Activated CD8-positive, alpha-beta memory T cell treated with anti-CD3 and anti-CD28 coated beads for 4 hours (primary cell): ENCODE data around the gene RNU1-4.
"Not testable (repeated sequence)": the region's sequence is repeated elsewhere in the genome, so short reads cannot be mapped to it uniquely, and the experiment has no call there.

Experiments used
- DNase-seq, 2 donors: peaks; one replicate each; pipeline ENCODE4 v3.0.0-alpha.2; 2020; ENCODE audit warnings: low read depth in 2 of 2

Gene RNU1-4

GRCh38 chr1:16740047-16740964, at the start of gene RNU1-4:
TSS of gene RNU1-4 (plus strand) at chr1:16740516.
- not testable (repeated sequence) for DNase-seq

- DNase-seq, result not testable (repeated sequence)
Measured at GRCh38 chr1:16690971-16691682, 49.2 kb upstream of the RNU1-4 start.

- DNase-seq, result not testable (repeated sequence)
Measured at GRCh38 chr1:16692283-16692682, 48.0 kb upstream of the RNU1-4 start.

- DNase-seq, result not testable (repeated sequence)
Measured at GRCh38 chr1:16692717-16693448, 47.4 kb upstream of the RNU1-4 start.

- DNase-seq, result not testable (repeated sequence)
Measured at GRCh38 chr1:16693449-16694307, 46.6 kb upstream of the RNU1-4 start.

- DNase-seq, result not testable (repeated sequence)
Measured at GRCh38 chr1:16694308-16694702, 46.0 kb upstream of the RNU1-4 start.

- not testable (repeated sequence) for DNase-seq
Measured at GRCh38 chr1:16696507-16697150, 43.7 kb upstream of the RNU1-4 start.

GRCh38 chr1:16697152-16697551, 43.2 kb upstream of the RNU1-4 start:
- DNase-seq, result not testable (repeated sequence)

- DNase-seq, result not testable (repeated sequence)
Measured at GRCh38 chr1:16699440-16699839, 40.9 kb upstream of the RNU1-4 start.

- DNase-seq, result not testable (repeated sequence)
Measured at GRCh38 chr1:16700138-16700895, 40.0 kb upstream of the RNU1-4 start.

- DNase-seq, result not testable (repeated sequence)
Measured at GRCh38 chr1:16701189-16701588, 39.1 kb upstream of the RNU1-4 start.

- not testable (repeated sequence) for DNase-seq
Measured at GRCh38 chr1:16702280-16702679, 38.0 kb upstream of the RNU1-4 start.

GRCh38 chr1:16703141-16703540, 37.2 kb upstream of the RNU1-4 start:
- not testable (repeated sequence) for DNase-seq

- not testable (repeated sequence) for DNase-seq
Measured at GRCh38 chr1:16703602-16704001, 36.7 kb upstream of the RNU1-4 start.

GRCh38 chr1:16704076-16704475, 36.2 kb upstream of the RNU1-4 start:
- not testable (repeated sequence) for DNase-seq

GRCh38 chr1:16704502-16705100, 35.7 kb upstream of the RNU1-4 start:
- not testable (repeated sequence) for DNase-seq

GRCh38 chr1:16706302-16706701, 34.0 kb upstream of the RNU1-4 start:
- DNase-seq, result not testable (repeated sequence)

GRCh38 chr1:16707130-16708093, 32.9 kb upstream of the RNU1-4 start:
- not testable (repeated sequence) for DNase-seq
